HG03025 (cell line): ENCODE results near the gene SP140.
A peak's percentile ranks its signal among the peaks of the same experiment; 100 is the strongest.
"Not testable (repeated sequence)": the region's sequence is repeated elsewhere in the genome, so short reads cannot be mapped to it uniquely, and the experiment has no call there.

Source experiments
- ATAC-seq: cut with Tn5 transposase; IDR thresholded peaks from one replicate; pipeline ENCODE4 v1.9.1; 2021; ENCODE audit warnings: mild to moderate bottlenecking, moderate library complexity; ENCODE audit not compliant: unreplicated experiment, low FRiP score

SP140 gene

GRCh38 chr2:230269715-230270114 is 44.2 kb downstream of the SP140 start:
- ATAC-seq, result no peak

GRCh38 chr2:230282936-230283335 is 57.4 kb downstream of the SP140 start:
- no peak for ATAC-seq

GRCh38 chr2:230286048-230286447 is 60.5 kb downstream of the SP140 start:
- ATAC-seq, result no peak

GRCh38 chr2:230289311-230289710 is 63.8 kb downstream of the SP140 start:
- not testable (repeated sequence) for ATAC-seq

- no peak for ATAC-seq
Observed at GRCh38 chr2:230295192-230295591, 69.7 kb downstream of the SP140 start.

- no peak for ATAC-seq
Observed at GRCh38 chr2:230296917-230297316, 71.4 kb downstream of the SP140 start.

- no peak for ATAC-seq
Observed at GRCh38 chr2:230299618-230300017, 74.1 kb downstream of the SP140 start.

GRCh38 chr2:230305416-230306275 is 80.1 kb downstream of the SP140 start:
- ATAC-seq, result no peak

GRCh38 chr2:230306474-230306873 is 80.9 kb downstream of the SP140 start:
- ATAC-seq, result no peak

- no peak for ATAC-seq
Observed at GRCh38 chr2:230307485-230307884, 81.9 kb downstream of the SP140 start.

GRCh38 chr2:230308402-230309000 is 83.0 kb downstream of the SP140 start:
- ATAC-seq, result no peak

- ATAC-seq, result not testable (repeated sequence)
Observed at GRCh38 chr2:230310792-230311191, 85.3 kb downstream of the SP140 start.

- not testable (repeated sequence) for ATAC-seq
Observed at GRCh38 chr2:230311634-230312033, 86.1 kb downstream of the SP140 start.

GRCh38 chr2:230312638-230313037 is 87.1 kb downstream of the SP140 start:
- ATAC-seq, result no peak

GRCh38 chr2:230317366-230317765 is 91.8 kb downstream of the SP140 start:
- ATAC-seq, result no peak

- ATAC-seq, result peak; percentile 11
Observed at GRCh38 chr2:230318190-230319121, 92.9 kb downstream of the SP140 start.

GRCh38 chr2:230319211-230319862 is 93.8 kb downstream of the SP140 start:
- peak; percentile 58 for ATAC-seq

GRCh38 chr2:230321031-230321430 is 95.5 kb downstream of the SP140 start:
- ATAC-seq, result no peak

GRCh38 chr2:230322561-230323384 is 97.2 kb downstream of the SP140 start:
- ATAC-seq, result no peak
